COLO668 (cell line): ENCODE measurements around the gene KLHL11.
"Not testable (repeated sequence)": the region's sequence is repeated elsewhere in the genome, so short reads cannot be mapped to it uniquely, and the experiment has no call there.

Experiments
- DNase-seq: peaks from one replicate; lab custom pipeline; 2025; ENCODE audit not compliant: unreplicated experiment; lab: John Stamatoyannopoulos, UW

KLHL11 gene

GRCh38 chr17:41891135-41892020, 26.2 kb upstream of the KLHL11 start:
- no peak for DNase-seq

- DNase-seq = no peak
Measured at GRCh38 chr17:41888332-41888965, 23.2 kb upstream of the KLHL11 start.

GRCh38 chr17:41885733-41886132, 20.5 kb upstream of the KLHL11 start:
- no peak for DNase-seq

GRCh38 chr17:41882756-41883155, 17.5 kb upstream of the KLHL11 start:
- DNase-seq = no peak

GRCh38 chr17:41880130-41880529, 14.9 kb upstream of the KLHL11 start:
- no peak for DNase-seq

- not testable (repeated sequence) for DNase-seq
Measured at GRCh38 chr17:41874293-41874670, 9.1 kb upstream of the KLHL11 start.

- no peak for DNase-seq
Measured at GRCh38 chr17:41873559-41874292, 8.5 kb upstream of the KLHL11 start.

- no peak for DNase-seq
Measured at GRCh38 chr17:41871789-41872188, 6.6 kb upstream of the KLHL11 start.

GRCh38 chr17:41870627-41871026, 5.4 kb upstream of the KLHL11 start:
- no peak for DNase-seq

GRCh38 chr17:41870097-41870496, 4.9 kb upstream of the KLHL11 start:
- no peak for DNase-seq

GRCh38 chr17:41869426-41869825, 4.2 kb upstream of the KLHL11 start:
- no peak for DNase-seq

- DNase-seq = no peak
Measured at GRCh38 chr17:41868568-41868967, 3.3 kb upstream of the KLHL11 start.

- no peak for DNase-seq
Measured at GRCh38 chr17:41865596-41865893, 322 bp upstream of the KLHL11 start.

- no peak for DNase-seq
Measured at GRCh38 chr17:41864498-41864835, 756 bp downstream of the KLHL11 start.

- no peak for DNase-seq
Measured at GRCh38 chr17:41863074-41863848, 2.0 kb downstream of the KLHL11 start.

GRCh38 chr17:41860254-41860931, 4.8 kb downstream of the KLHL11 start:
- DNase-seq = no peak

- not testable (repeated sequence) for DNase-seq
Measured at GRCh38 chr17:41851382-41851781, 13.8 kb downstream of the KLHL11 start.

- DNase-seq = no peak
Measured at GRCh38 chr17:41849251-41849990, 15.8 kb downstream of the KLHL11 start.

- no peak for DNase-seq
Measured at GRCh38 chr17:41848788-41849187, 16.4 kb downstream of the KLHL11 start.

- DNase-seq = no peak
Measured at GRCh38 chr17:41844971-41845370, 20.3 kb downstream of the KLHL11 start.
